A673 (cell line): ENCODE data around the gene TAAR9. TPM values are rescaled to one million over a fixed set of nuclear protein-coding genes. Genes with fewer than 3 reads are reported as not detected.

Experiments used
- total RNA-seq: library from RNA; stranded (reverse); gene quantifications from 2 replicates; pipeline ENCODE4 v1.2.3, GENCODE V29; 2021

Gene TAAR9
- total RNA-seq, 1 experiment from 2014 or later = not detected

Other genes starting within 250 kb of the TAAR9 start
- gene MOXD1, start 136.8 kb upstream of the TAAR9 start, total RNA-seq = not detected in 2 replicates
- 19.5 and 22.4 TPM in 2 replicates for gene STX7, start 25.2 kb upstream of the TAAR9 start, total RNA-seq
- not detected in 2 replicates for gene TAAR8, start 14.4 kb downstream of the TAAR9 start, total RNA-seq
- not detected in 2 replicates for gene TAAR6, start 32.0 kb downstream of the TAAR9 start, total RNA-seq
- not detected in 2 replicates for gene TAAR5, start 51.5 kb downstream of the TAAR9 start, total RNA-seq
- gene TAAR2, start 86.0 kb downstream of the TAAR9 start, total RNA-seq = not detected in 2 replicates
- gene TAAR1, start 120.9 kb downstream of the TAAR9 start, total RNA-seq = not detected in 2 replicates
- gene VNN1, start 175.8 kb downstream of the TAAR9 start, total RNA-seq = not detected in 2 replicates
- not detected in 2 replicates for gene VNN2, start 219.6 kb downstream of the TAAR9 start, total RNA-seq